Activated gamma-delta T cell treated with Interleukin-2 at 50 U/mL for 16 hours (primary cell): ENCODE results near the gene TACC3.
"Not testable (repeated sequence)": the region's sequence is repeated elsewhere in the genome, so short reads cannot be mapped to it uniquely, and the experiment has no call there.

Experiments used
- DNase-seq: peaks from one replicate; pipeline ENCODE4 v3.0.0-alpha.2; 2020

Gene TACC3

DNA sequence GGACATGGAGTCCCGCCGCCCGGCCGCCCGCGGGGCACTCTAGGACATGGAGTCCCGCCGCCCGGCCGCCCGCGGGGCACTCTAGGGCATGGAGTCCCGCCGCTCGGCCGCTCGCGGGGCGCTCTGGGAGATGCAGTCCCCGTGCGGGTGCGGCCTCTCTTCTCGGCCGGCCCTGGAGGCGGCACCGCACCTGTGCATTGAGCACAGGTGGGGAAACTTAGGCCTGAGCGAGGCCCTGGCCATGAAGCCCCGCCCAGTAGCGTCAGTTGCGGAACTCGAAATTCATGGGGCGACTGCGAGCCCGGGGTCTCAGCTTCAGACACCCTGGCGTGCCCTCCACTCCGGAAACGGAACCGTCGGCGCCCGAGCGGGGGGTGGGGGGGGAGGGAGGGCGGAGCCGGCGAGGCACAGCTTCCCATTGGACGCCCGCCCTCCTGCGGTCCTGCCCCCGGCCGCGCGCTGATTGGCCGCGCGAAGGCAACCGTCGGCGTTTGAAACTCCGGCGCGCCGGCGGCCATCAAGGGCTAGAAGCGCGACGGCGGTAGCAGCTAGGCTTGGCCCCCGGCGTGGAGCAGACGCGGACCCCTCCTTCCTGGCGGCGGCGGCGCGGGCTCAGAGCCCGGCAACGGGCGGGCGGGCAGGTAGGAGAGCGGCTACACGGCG, at the start of gene TACC3, which contains the start of gene TMEM129:
Gene TACC3 (plus strand): TSS at position 519 of the 663 bp plus-strand sequence. CDS start 1,901 bp downstream, outside the sequence.
Gene TMEM129 (minus strand): TSS at position 321 of the 663 bp plus-strand sequence. CDS start 486 bp downstream, outside the sequence.
- peak; percentile 91 for DNase-seq

DNA sequence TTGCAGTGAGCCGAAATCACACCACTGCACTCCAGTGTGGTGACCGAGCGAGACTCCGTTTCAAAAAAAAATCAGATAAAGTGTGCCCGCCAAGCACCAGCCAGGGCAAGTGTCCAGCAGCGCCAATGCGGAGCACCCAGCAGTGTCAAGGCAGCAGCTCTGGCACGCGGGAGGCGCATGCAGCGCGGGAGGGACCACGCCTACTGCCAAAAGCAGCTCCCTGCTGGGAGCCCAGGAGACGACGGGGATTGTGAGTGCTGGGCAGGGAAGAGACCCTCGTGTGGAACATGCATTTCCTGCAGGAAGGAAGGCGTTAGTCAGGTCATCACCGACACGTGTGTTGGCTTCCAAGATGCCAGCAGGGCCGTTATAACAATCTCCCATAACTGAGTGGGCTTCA, 47.6 kb upstream of the TACC3 start:
- DNase-seq: no peak

DNA sequence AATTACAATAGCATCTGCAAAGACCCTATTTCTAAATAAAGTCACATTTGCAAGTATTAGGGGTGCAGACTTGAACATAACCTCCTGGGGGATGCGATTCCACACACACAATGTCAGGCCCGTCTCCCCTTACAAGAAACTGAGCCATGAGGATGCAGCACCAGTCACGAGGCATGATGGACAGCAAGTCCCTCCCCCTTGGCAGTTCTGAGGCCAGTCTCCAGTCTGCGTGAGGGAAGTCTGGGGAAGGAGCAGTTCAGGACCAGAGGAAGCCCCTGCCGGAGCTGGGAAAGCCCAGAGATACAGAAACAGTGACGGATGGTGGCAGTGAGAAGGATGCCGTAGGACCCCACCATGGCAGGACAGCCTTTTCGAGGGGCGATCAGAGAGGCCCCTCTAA, 46.6 kb upstream of the TACC3 start:
- no peak for DNase-seq

DNA sequence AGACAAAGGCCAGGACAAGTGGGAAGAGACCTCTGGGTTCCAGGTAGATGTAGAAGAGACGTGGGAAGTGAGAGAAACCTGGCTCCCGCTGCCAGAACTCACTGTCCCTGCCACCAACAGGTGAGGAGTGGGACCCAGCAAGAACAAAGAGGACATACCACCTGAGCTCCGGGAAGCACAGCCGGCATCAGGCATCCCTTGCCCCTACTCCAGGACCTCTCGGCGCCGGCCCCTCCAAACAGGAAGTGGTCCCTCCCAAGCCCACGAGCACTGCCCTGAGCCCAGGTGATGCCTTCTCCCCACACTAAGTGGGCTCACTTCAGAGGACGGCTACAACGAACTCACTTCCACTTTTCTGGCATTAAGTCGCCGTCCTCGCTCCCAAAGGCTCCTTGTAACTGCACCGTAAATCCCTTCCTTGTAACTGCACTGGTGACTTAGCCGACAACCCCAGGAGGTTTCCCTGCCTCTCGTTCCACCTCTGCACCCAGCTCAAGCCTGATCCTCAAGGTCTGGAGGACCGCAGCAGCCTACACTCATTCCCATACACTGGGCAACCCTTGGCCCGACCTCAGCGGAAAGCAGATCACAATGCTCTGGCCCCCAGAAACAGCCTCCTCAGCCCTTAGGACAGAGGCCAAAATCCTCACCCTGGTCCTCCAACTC, 46.1 kb upstream of the TACC3 start:
- DNase-seq: no peak

DNA sequence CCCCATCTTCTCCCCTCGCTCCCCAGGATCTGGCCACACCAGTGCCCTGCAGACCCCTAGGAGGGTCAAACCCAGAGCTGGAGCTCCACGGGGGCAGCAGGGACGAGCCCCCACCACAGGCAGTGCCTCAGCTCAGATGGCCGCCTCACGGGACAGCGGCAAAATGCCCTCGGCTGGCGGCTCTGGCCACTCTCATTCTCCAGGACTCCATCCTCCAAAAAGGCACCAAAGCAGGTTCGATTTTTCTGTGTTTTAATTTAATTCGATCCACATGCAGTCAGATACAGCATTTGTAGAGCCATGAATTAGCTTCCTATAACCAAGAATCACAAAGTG, 45.6 kb upstream of the TACC3 start:
- no peak for DNase-seq

GRCh38 chr4:1676605-1677525, 44.5 kb upstream of the TACC3 start:
- DNase-seq: no peak

DNA sequence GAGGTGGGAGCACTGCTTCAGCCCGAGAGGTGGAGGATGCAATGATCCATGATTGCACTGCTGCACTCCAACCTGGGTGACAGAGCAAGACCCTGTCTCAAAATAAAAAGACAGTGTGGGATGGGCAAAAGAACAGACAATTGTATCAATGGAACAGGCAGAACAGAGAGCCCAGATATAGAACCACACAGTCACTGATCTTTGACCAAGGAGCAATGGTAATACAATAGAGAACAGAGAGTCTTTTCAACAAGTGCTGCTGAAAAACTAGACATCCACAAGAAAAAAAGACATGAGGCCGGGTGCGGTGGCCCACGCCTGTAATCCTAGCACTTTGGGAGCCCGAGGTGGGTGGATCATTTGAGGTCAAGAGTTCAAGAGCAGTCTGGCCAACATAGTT, 43.1 kb upstream of the TACC3 start:
- DNase-seq: no peak

- DNase-seq: no peak
Measured at GRCh38 chr4:1682860-1683259, 38.5 kb upstream of the TACC3 start.

DNA sequence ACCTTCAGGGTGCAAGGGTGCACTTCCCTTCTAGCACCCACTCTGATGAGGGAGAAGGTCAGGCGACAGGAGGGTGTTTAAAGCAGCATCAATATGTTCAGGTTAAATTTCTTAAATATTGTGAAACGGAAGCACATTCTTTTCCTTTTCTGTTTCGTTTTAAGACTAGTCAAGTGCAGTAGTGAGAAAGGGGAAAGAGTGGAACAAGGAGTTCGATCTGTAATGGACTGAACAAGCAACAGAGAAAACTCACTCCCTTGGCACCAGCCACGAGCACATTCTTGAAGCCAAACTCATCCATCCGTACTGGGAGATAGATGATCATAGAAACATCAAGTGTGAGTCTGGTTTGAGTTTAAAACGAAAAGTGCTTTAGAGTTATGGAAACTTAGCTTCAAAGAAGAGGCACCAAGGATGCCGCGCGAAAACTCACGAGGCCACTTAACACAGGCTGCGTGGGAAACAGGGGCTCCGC, 38.0 kb upstream of the TACC3 start:
- DNase-seq: no peak

- DNase-seq: peak; percentile 15
Measured at GRCh38 chr4:1683736-1684505, 37.4 kb upstream of the TACC3 start, which contains the start of gene FAM53A. TSS of gene FAM53A (minus strand) at chr4:1684313. CDS start at chr4:1668741, 15,572 bp downstream.

GRCh38 chr4:1684506-1685234, 36.7 kb upstream of the TACC3 start:
- peak; percentile 94 for DNase-seq

GRCh38 chr4:1685235-1686150, 35.8 kb upstream of the TACC3 start:
- no peak for DNase-seq

DNA sequence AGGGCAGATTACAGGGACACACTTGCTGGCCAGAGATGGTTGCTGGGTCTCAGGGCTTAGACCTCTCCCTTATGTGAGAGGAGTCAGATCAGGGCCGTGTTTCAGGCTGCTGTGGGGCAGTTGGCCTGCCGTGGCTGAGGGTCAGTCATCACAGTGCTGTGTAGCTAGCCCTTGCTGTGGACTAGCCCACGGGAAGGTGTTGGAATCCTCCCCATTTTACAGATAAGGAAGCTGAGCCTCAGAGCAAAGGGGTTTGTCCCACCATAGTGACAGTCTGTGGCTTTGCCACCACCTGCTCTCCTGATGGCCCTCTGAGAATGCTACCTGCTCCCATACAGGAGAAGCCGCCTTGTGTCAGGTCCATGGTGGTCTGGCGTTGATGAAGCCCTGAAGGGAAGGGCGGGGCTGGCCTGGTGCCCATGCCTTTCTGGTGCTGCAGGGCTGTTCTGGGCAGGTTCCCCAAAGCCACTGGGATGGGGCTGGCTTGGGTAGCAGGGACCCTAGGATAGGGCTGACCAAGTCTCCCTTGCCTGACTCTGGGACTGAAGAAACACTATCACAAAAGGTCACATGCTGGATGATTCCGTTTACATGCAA, 34.8 kb upstream of the TACC3 start:
- DNase-seq: no peak

DNA sequence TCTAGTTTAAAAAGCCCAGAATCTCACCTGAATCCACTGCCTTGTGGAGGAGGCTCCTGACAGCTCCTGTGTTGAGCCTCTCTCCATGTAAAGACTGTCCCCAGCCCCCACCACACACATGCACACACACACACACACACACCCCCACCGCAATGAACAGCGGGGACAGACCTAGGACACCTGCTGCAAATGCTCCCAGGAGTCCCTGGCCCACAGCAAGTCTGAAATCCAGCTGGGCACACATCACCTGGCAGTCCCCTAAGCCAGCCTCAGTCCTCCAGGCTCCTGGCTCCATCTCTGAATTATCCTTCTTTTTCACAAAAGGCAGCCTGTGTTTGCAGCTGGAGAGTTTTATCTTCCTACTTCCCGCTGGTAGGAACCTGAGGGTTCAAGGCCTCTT, 30.6 kb upstream of the TACC3 start:
- no peak for DNase-seq

DNA sequence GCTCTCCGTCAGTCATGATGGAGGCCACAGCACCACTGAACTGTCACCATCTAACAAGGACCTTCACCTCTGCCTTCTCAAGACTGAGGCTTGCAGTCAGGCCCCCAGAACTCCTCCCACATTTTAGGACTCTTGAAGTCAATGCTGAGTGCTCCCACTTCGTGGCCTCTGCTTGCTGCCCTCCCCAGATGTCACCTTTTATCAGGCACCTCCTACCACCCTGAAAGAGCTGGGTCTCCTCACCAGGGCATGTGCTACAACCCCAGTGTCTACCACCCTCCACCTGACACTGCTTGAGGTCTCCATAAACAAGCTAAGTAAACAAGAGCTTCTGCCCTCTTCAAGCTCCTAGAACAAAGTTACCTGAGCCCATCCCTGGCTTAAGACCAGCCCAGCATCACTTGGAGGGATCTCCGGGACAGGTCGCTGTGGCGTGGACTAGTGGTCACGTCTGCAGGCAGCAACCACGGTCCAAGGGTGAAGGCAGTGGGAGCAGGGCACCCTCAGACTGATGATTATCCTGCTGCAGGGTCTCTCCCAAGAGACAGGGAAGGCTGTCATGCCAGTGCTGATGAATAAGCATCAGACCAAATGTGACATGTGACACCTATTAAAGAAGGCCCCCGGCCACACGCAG, 29.5 kb upstream of the TACC3 start:
- no peak for DNase-seq

GRCh38 chr4:1693131-1693896, 28.0 kb upstream of the TACC3 start:
- DNase-seq: peak; percentile 78

- DNase-seq: no peak
Measured at GRCh38 chr4:1695913-1696312, 25.4 kb upstream of the TACC3 start.

GRCh38 chr4:1701671-1702070, 19.6 kb upstream of the TACC3 start:
- DNase-seq: not testable (repeated sequence)

DNA sequence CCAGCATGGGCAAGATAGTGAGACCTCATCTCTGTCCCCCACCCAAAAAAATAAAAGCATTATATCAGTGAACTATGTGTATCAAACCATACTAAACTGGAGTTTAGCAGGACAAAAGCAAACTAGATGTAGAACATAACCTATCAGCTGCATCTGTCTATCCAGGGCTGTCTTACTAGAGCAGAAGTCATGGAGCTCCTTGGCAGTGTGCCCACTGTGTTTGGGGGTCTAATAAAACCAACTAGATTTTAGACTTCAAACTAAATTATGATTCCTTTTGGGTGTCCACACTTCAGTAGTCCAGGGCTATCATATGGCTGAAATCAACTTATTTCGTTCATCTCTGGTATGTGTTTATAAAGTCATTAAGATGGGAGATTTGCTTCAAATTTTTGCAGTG, 17.5 kb upstream of the TACC3 start:
- no peak for DNase-seq
